Measurements from ENCODE around the gene CD200R1L.

The CD200R1L gene

GRCh38 chr3:112822064-112823055 lies 24.3 kb downstream of the CD200R1L start:
- DNase-seq (ENCODE audit: low spot score) = no peak

- no peak for DNase-seq (ENCODE audit: low spot score)
Observed at GRCh38 chr3:112818289-112818688, 28.4 kb downstream of the CD200R1L start.

GRCh38 chr3:112817797-112818196 lies 28.9 kb downstream of the CD200R1L start:
- DNase-seq (ENCODE audit: low spot score) = no peak

GRCh38 chr3:112817271-112817670 lies 29.4 kb downstream of the CD200R1L start:
- no peak for DNase-seq (ENCODE audit: low spot score)

GRCh38 chr3:112815981-112816380 lies 30.7 kb downstream of the CD200R1L start:
- DNase-seq (ENCODE audit: low spot score) = no peak

GRCh38 chr3:112814266-112814665 lies 32.4 kb downstream of the CD200R1L start:
- no peak for DNase-seq (ENCODE audit: low spot score)

- no peak for DNase-seq (ENCODE audit: low spot score)
Observed at GRCh38 chr3:112813723-112814171, 32.9 kb downstream of the CD200R1L start.

GRCh38 chr3:112813016-112813415 lies 33.6 kb downstream of the CD200R1L start:
- no peak for DNase-seq (ENCODE audit: low spot score)

GRCh38 chr3:112811917-112812660 lies 34.6 kb downstream of the CD200R1L start:
- DNase-seq (ENCODE audit: low spot score) = no peak

- DNase-seq (ENCODE audit: low spot score) = no peak
Observed at GRCh38 chr3:112811131-112811884, 35.4 kb downstream of the CD200R1L start.

- DNase-seq (ENCODE audit: low spot score) = no peak
Observed at GRCh38 chr3:112810561-112810960, 36.1 kb downstream of the CD200R1L start.

GRCh38 chr3:112808136-112808535 lies 38.5 kb downstream of the CD200R1L start:
- DNase-seq (ENCODE audit: low spot score) = no peak

- no peak for DNase-seq (ENCODE audit: low spot score)
Observed at GRCh38 chr3:112807685-112808084, 39.0 kb downstream of the CD200R1L start.

GRCh38 chr3:112806903-112807302 lies 39.8 kb downstream of the CD200R1L start:
- no peak for DNase-seq (ENCODE audit: low spot score)

- DNase-seq (ENCODE audit: low spot score) = no peak
Observed at GRCh38 chr3:112805126-112805525, 41.5 kb downstream of the CD200R1L start.

GRCh38 chr3:112804021-112804420 lies 42.6 kb downstream of the CD200R1L start:
- no peak for DNase-seq (ENCODE audit: low spot score)

GRCh38 chr3:112803467-112803866 lies 43.2 kb downstream of the CD200R1L start:
- DNase-seq (ENCODE audit: low spot score) = no peak

GRCh38 chr3:112802338-112802737 lies 44.3 kb downstream of the CD200R1L start:
- DNase-seq (ENCODE audit: low spot score) = no peak

- DNase-seq (ENCODE audit: low spot score) = no peak
Observed at GRCh38 chr3:112799946-112800345, 46.7 kb downstream of the CD200R1L start.

GRCh38 chr3:112794622-112795172 lies 52.0 kb downstream of the CD200R1L start:
- no peak for DNase-seq (ENCODE audit: low spot score)

GRCh38 chr3:112793326-112794081 lies 53.2 kb downstream of the CD200R1L start:
- no peak for DNase-seq (ENCODE audit: low spot score)
